GM12878 (cell line): ENCODE measurements around the gene CALML5. TPM values are rescaled to one million over a fixed set of nuclear protein-coding genes. Genes with fewer than 3 reads are reported as not detected.

Experiments
- ATAC-seq: fragments of 200-7000 bp; cut with Tn5 transposase; 3 replicates; pipeline ENCODE4 v1.9.1; 2020; ENCODE audit warnings: mild to moderate bottlenecking, moderate library complexity
- BruUV-seq: library from RNA; stranded (reverse); fragments of 400-500 nt; replicated peaks from 2 replicates; lab custom pipeline; 2021; lab: Mats Ljungman, UMichigan
- CTCF ChIA-PET: fragments of 300-600 bp; sonication (Branson Sonifier 250); formaldehyde crosslinking; extraction: SDS; loops from one replicate; lab custom pipeline; 2021; ENCODE audit warnings: inconsistent platforms; lab: Yijun Ruan, JAX
- POLR2A ChIA-PET: fragments of 350-600 bp; formaldehyde crosslinking; extraction: SDS; loops from one replicate; lab custom pipeline; 2021; ENCODE audit warnings: inconsistent platforms; lab: Charles Lee
- RAD21 ChIA-PET: fragments of 300-600 bp; sonication (Branson Sonifier 250); formaldehyde crosslinking; loops from one replicate; lab custom pipeline; 2023; ENCODE audit warnings: antibody characterized with exemption; ENCODE audit not compliant: unreplicated experiment; lab: Charles Lee
- SMC1A ChIA-PET: fragments of 300-600 bp; sonication (Branson Sonifier 250); formaldehyde crosslinking; loops from one replicate; lab custom pipeline; 2023; ENCODE audit not compliant: unreplicated experiment, uncharacterized antibody; lab: Charles Lee
- DNase-seq: peaks from one replicate; pipeline ENCODE4 v3.0.0-alpha.2; 2011; ENCODE audit warnings: low read depth, low spot score
- FAIRE-seq: peaks from 3 replicates; lab custom pipeline; 2011; peaks lifted over from hg19 to GRCh38; lab: Jason Lieb, UNC
- H2AFZ ChIP-seq: 2 replicates; pipeline ENCODE4 v1.6.0; 2011; ENCODE audit warnings: low read depth, low read length, control low read depth; ENCODE audit not compliant: control insufficient read depth
- H3K27ac ChIP-seq: 2 replicates; pipeline ENCODE4 v1.5.1; 2011; ENCODE audit warnings: control low read depth; ENCODE audit not compliant: control insufficient read depth, insufficient read depth
- H3K27me3 ChIP-seq, 2 experiments: replicated peaks in 1 of 2; 2 replicates each; pipeline versions ENCODE4 v1.6.0 to v1.6.1; 2011; ENCODE audit warnings: low read length in 1 of 2; ENCODE audit not compliant: control insufficient read depth in 2 of 2, insufficient read depth in 2 of 2
- H3K36me3 ChIP-seq, 2 experiments: 2 replicates each; pipeline ENCODE4 v1.5.1; 2011; ENCODE audit warnings: low read length in 1 of 2; ENCODE audit not compliant: control insufficient read depth in 2 of 2, insufficient read depth in 2 of 2
- H3K4me1 ChIP-seq: 2 replicates; pipeline ENCODE4 v1.6.1; 2011; ENCODE audit warnings: mild to moderate bottlenecking, low read length, moderate library complexity, mixed read lengths; ENCODE audit not compliant: control insufficient read depth, insufficient read depth
- H3K4me2 ChIP-seq: 2 replicates; pipeline ENCODE4 v1.6.0; 2011; ENCODE audit warnings: control low read depth; ENCODE audit not compliant: control insufficient read depth, insufficient read depth
- H3K4me3 ChIP-seq: fragments of 200-600 bp; sonication (generic); 2 replicates; pipeline ENCODE4 v1.5.1; 2016
- H3K79me2 ChIP-seq: 2 replicates; pipeline ENCODE4 v1.6.0; 2011; ENCODE audit warnings: low read length; ENCODE audit not compliant: control insufficient read depth, insufficient read depth
- H3K9ac ChIP-seq: 2 replicates; pipeline ENCODE4 v1.8.0; 2011; ENCODE audit warnings: low read length, control low read depth, mixed read lengths; ENCODE audit not compliant: control insufficient read depth, insufficient read depth
- H3K9me3 ChIP-seq: replicated peaks from 3 replicates; pipeline ENCODE4 v1.5.1; 2011; ENCODE audit warnings: mild to moderate bottlenecking, low read length; ENCODE audit not compliant: control insufficient read depth, insufficient read depth
- H4K20me1 ChIP-seq: 2 replicates; pipeline ENCODE4 v1.6.0; 2011; ENCODE audit not compliant: control insufficient read depth, insufficient read depth
- ATF7 ChIP-seq: fragments of 450-650 bp; IDR thresholded peaks from 2 replicates; pipeline ENCODE4 v1.6.1; 2016; ENCODE audit warnings: low read depth, mild to moderate bottlenecking
- BACH1 ChIP-seq: fragments of 450-650 bp; IDR thresholded peaks from 2 replicates; pipeline ENCODE4 v1.6.1; 2017; ENCODE audit warnings: mild to moderate bottlenecking, borderline replicate concordance
- BHLHE40 ChIP-seq, 2 experiments: fragments of 450-650 bp in 1 of 2; IDR thresholded peaks; 2 replicates each; pipeline ENCODE4 v1.6.1; 2011 to 2017; ENCODE audit warnings: low read depth in 2 of 2, borderline replicate concordance in 1 of 2, improper control_type of control experiment in 1 of 2, low read length in 1 of 2, mild to moderate bottlenecking in 1 of 2
- CBX5 ChIP-seq: sonication (generic); IDR thresholded peaks from 2 replicates; pipeline ENCODE4 v1.6.1; 2016; ENCODE audit warnings: low read depth, moderate library complexity, mild to moderate bottlenecking, inconsistent platforms
- MEF2B ChIP-seq: fragments of 450-650 bp; IDR thresholded peaks from 2 replicates; pipeline ENCODE4 v1.6.1; 2018; ENCODE audit warnings: mild to moderate bottlenecking, moderate library complexity; ENCODE audit not compliant: partially characterized antibody, poor library complexity, severe bottlenecking
- MTA3 ChIP-seq: IDR thresholded peaks from 2 replicates; pipeline ENCODE4 v1.6.1; 2012; ENCODE audit warnings: low read length, inconsistent platforms, borderline replicate concordance
- PAX8 ChIP-seq: fragments of 450-650 bp; IDR thresholded peaks from 2 replicates; pipeline ENCODE4 v1.6.1; 2017; ENCODE audit warnings: mild to moderate bottlenecking, moderate library complexity
- POLR2AphosphoS2 ChIP-seq: IDR thresholded peaks from 2 replicates; pipeline ENCODE4 v1.6.1; 2011; ENCODE audit warnings: low read depth, mild to moderate bottlenecking, low read length, improper control_type of control experiment, moderate library complexity
- RAD21 ChIP-seq: IDR thresholded peaks from 2 replicates; pipeline ENCODE4 v1.6.1; 2011; ENCODE audit warnings: mild to moderate bottlenecking, low read depth, low read length, moderate library complexity; ENCODE audit not compliant: insufficient read depth
- SMC3 ChIP-seq: IDR thresholded peaks from 2 replicates; pipeline ENCODE4 v1.6.1; 2011; ENCODE audit warnings: low read length, improper control_type of control experiment, borderline replicate concordance
- ZBED1 ChIP-seq: IDR thresholded peaks from 2 replicates; pipeline ENCODE4 v1.6.1; 2016; ENCODE audit warnings: borderline replicate concordance
- WGBS: methylation state at CpG from one replicate; pipeline ENCODE4 v1.1.6; 2016; ENCODE audit warnings: low lambda C conversion rate; ENCODE audit not compliant: insufficient replicate concordance, insufficient coverage; ENCODE audit errors: missing lambda C conversion rate; 5-methylcytosine and 5-hydroxymethylcytosine counted together
- in situ Hi-C: fragments of 300-500 bp; cut with MboI; formaldehyde crosslinking; loops from 9 replicates; pipeline ENCODE4 v1.14.3; 2018; ENCODE audit warnings: mixed read lengths
- intact Hi-C: fragments of 100-400 bp; cut with micrococcal nuclease; formaldehyde crosslinking; loops from one replicate; pipeline ENCODE4 v1.14.2; 2022; ENCODE audit not compliant: unreplicated experiment
- polyA plus RNA-seq, 11 experiments: library from polyadenylated mRNA; depleted of rRNA in 4 of 11; unstranded in 6 of 11; stranded (reverse) in 5 of 11; fragments of >200 nt; fragmentation: Nextera tagmentation in 4 of 11; fragmentation: Illumina TruSeq in 1 of 11; extraction: Ambion mirVana in 4 of 11; extraction: Trizol in 1 of 11; gene quantifications; 1 replicate in 1 of 11; 2 replicates in 10 of 11; pipeline versions ENCODE4 v1.2.1 to v1.2.3, GENCODE V29; 2011 to 2016; ENCODE audit warnings: inconsistent platforms in 2 of 11, missing spikeins in 2 of 11, low read depth in 1 of 11
- total RNA-seq, 4 experiments: library from RNA; depleted of rRNA in 3 of 4; stranded (reverse); fragments of >200 nt in 3 of 4; fragmentation: Illumina TruSeq in 1 of 4; extraction: Trizol in 1 of 4; gene quantifications; 2 replicates each; pipeline versions ENCODE4 v1.2.1 to v1.2.3, GENCODE V29; 2013 to 2021

The CALML5 gene
- total and polyA plus RNA-seq, 10 of the 15 experiments (the other 5 are each of a cell fraction or from before 2014, with no cell fraction given): not detected

DNA sequence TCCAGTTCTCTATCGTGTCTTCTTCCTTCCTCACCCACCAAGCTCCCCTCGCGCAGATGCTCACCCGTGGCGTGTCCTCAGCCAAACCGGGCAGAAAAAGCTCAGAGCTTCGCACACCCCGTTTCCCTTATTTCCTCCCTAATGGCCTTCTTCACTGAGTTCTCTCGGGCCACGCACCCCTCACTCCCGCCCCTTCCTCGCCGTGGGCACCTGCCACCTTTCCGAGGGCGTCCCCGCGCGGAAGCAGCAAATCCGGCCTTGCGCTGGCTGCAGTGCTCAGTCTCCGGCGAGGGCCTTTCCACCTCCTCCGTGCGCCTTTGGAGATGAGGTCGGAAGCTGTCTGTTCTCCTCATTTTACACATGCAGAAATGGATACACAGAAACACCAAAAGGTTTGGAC, 13.0 kb upstream of the CALML5 start:
- BruUV-seq: no TSS peak
- SMC1A ChIA-PET: no interaction called here

DNA sequence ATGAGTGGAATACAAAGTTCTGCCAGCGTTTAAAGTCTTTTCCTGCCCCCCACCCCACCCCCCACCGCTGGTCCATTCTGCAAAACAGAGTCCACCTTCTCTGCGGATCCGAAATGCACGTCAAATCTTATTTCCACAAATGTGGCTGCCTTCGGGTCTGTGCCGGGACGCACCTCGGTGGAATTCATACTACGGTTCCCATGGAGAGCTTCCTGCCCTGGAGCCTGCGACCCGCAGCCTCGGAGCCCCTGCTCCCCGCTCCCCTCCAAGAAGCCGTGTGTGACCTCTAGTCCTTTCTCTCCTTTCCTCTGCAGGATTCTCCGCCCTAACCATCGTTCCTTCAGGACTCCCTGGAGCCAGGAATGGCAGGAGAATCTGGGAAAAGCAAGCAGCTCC, 12.5 kb upstream of the CALML5 start:
- no peak for TF ChIP-seq RAD21
- Histone ChIP-seq H3K4me2 (no peak overlapping the region), H3K9me3 (no peaks in the 10 kb centered on the region), H2AFZ (no peak overlapping the region), H3K79me2 (no peaks in the 10 kb centered on the region), H3K4me3 (no peak overlapping the region), H4K20me1 (no peaks in the 10 kb centered on the region), H3K9ac (no peak overlapping the region), H3K36me3 (no peaks in the 10 kb centered on the region), H3K27ac (no peak overlapping the region), H3K27me3 (peaks cover 2 to 4% of the 10 kb centered on the region in 2 experiments; a peak in 3 of 4 replicates), H3K4me1 (no peaks in the 10 kb centered on the region)
- POLR2A ChIA-PET: no interaction called here
- FAIRE-seq (no peak), DNase-seq (no peak), ATAC-seq (no peak)
- SMC1A ChIA-PET: no interaction called here
- intact Hi-C loops (no loop called here), in situ Hi-C loops (no loop called here)
- 72% methylated on average over 17 of the region's 17 CpGs for WGBS
- BruUV-seq: no TSS peak
- RAD21 ChIA-PET: no interaction called here
- CTCF ChIA-PET: interaction anchor here (1.0 kb wide), 1 partner anchor 111 kb away, joined by 3 read pairs; no protein-coding TSS in a partner anchor

More for the DNA sequence above, 13.0 kb upstream of the CALML5 start:
- H3K4me2 ChIP-seq: no peak overlapping the region
- H3K79me2 ChIP-seq: no peaks in the 10 kb centered on the region
- no peak overlapping the region for H3K4me3 ChIP-seq
- ATAC-seq (no peak), DNase-seq (no peak), FAIRE-seq (no peak)
- 74% methylated on average over 25 of the region's 25 CpGs for WGBS
- CTCF ChIA-PET: interaction anchor here (1.0 kb wide), 1 partner anchor 111 kb away, joined by 3 read pairs; no protein-coding TSS in a partner anchor
- H2AFZ ChIP-seq: no peak overlapping the region
- no peak overlapping the region for H3K9ac ChIP-seq
- H3K9me3 ChIP-seq: no peaks in the 10 kb centered on the region
- H3K36me3 ChIP-seq: no peaks in the 10 kb centered on the region
- intact Hi-C loops (no loop called here), in situ Hi-C loops (no loop called here)
- TF ChIP-seq CBX5 (no peak), PAX8 (no peak), BACH1 (no peak), ZBED1 (no peak), MEF2B (no peak), ATF7 (no peak), POLR2AphosphoS2 (no peak), BHLHE40 (IDR thresholded peaks at IDR 0.05; ENCODE audit: borderline replicate concordance in 1 of 2, low read depth in 2 of 2, low read length in 1 of 2) (no peak), SMC3 (no peak), MTA3 (no peak)
- POLR2A ChIA-PET: no interaction called here
- no peaks in the 10 kb centered on the region for H4K20me1 ChIP-seq
- H3K27me3 ChIP-seq: peaks cover 2 to 4% of the 10 kb centered on the region in 2 experiments; a peak in 3 of 4 replicates
- H3K4me1 ChIP-seq: no peaks in the 10 kb centered on the region
- H3K27ac ChIP-seq: no peak overlapping the region
- RAD21 ChIA-PET: no interaction called here
